Hepatocyte (in vitro differentiated cells): ENCODE data around the gene FAM222B.

ENCODE experiments used
- EZH2 ChIP-seq: fragments of 200-600 bp; sonication (generic); IDR thresholded peaks from 2 replicates; pipeline ENCODE4 v1.6.1; 2016; ENCODE audit warnings: antibody characterized with exemption, mild to moderate bottlenecking, borderline replicate concordance
- EZH2phosphoT487 ChIP-seq: fragments of 200-600 bp; sonication (generic); IDR thresholded peaks from one replicate; pipeline ENCODE4 v1.6.1; 2018; ENCODE audit warnings: antibody characterized with exemption, mild to moderate bottlenecking, low read depth, moderate library complexity; ENCODE audit not compliant: unreplicated experiment, severe bottlenecking
- TF ChIP-seq, protein P1 (sequence below): fragments of 200-600 bp; sonication (generic); IDR thresholded peaks from 2 replicates; pipeline ENCODE4 v1.5.1; 2016; ENCODE audit warnings: antibody characterized with exemption, mild to moderate bottlenecking; ENCODE audit not compliant: poor library complexity

DNA sequence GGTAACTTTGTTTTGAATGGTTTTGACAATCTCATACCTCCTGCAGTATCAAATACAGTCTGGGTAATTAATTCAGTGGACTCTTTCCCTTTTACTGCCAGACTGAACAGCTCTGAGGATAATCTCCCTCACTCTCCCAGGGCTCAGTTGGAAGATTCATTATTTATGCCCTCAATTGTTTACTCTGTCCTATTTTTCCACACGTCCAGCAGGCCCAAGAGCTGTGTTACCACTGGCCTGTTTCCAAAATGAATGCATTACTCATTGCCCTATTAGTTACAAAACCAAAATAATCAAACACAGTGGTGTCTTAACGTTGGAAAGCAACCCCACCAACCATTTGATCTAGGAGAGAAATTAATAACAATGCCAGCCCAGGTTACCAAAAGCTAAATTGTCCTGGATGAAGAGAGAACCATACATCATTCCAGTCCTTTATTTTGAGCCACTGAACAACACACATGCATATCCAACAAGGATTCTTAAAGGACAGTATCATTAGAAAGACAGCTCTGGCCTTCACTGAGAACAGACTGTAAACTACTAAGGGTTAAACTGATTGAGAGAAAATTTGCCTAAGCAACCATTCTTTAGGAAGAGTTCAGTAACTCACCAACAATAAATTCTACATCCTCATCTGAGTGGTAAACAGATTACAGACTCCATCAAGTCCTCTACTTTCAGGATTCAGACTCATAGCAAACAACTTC is 34.5 kb downstream of the FAM222B start:
- TF ChIP-seq EZH2 (no peak), EZH2phosphoT487 (no peak)
- TF ChIP-seq, protein P1, sequence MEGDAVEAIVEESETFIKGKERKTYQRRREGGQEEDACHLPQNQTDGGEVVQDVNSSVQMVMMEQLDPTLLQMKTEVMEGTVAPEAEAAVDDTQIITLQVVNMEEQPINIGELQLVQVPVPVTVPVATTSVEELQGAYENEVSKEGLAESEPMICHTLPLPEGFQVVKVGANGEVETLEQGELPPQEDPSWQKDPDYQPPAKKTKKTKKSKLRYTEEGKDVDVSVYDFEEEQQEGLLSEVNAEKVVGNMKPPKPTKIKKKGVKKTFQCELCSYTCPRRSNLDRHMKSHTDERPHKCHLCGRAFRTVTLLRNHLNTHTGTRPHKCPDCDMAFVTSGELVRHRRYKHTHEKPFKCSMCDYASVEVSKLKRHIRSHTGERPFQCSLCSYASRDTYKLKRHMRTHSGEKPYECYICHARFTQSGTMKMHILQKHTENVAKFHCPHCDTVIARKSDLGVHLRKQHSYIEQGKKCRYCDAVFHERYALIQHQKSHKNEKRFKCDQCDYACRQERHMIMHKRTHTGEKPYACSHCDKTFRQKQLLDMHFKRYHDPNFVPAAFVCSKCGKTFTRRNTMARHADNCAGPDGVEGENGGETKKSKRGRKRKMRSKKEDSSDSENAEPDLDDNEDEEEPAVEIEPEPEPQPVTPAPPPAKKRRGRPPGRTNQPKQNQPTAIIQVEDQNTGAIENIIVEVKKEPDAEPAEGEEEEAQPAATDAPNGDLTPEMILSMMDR, result no peak
